LNCaP clone FGC (cell line): ENCODE measurements around the gene ARHGEF26.

Experiments
- DNase-seq: peaks from one replicate; pipeline ENCODE4 v3.0.0-alpha.2; 2011; ENCODE audit warnings: low read depth
- H3K4me3 ChIP-seq: 2 replicates; pipeline ENCODE4 v1.5.1; 2011; ENCODE audit warnings: mild to moderate bottlenecking, low read depth, low read length, control low read depth
- TF ChIP-seq, protein P1 (sequence below): IDR thresholded peaks from 2 replicates; pipeline ENCODE4 v1.5.1; 2012; ENCODE audit warnings: mild to moderate bottlenecking; ENCODE audit not compliant: control insufficient read depth, insufficient read depth; ENCODE audit errors: extremely low read depth

The ARHGEF26 gene

GRCh38 chr3:154225536-154225935, 104.3 kb downstream of the ARHGEF26 start:
- peak; percentile 86 for DNase-seq
- H3K4me3 ChIP-seq: peak overlapping the region; percentile 64
- TF ChIP-seq, protein P1, sequence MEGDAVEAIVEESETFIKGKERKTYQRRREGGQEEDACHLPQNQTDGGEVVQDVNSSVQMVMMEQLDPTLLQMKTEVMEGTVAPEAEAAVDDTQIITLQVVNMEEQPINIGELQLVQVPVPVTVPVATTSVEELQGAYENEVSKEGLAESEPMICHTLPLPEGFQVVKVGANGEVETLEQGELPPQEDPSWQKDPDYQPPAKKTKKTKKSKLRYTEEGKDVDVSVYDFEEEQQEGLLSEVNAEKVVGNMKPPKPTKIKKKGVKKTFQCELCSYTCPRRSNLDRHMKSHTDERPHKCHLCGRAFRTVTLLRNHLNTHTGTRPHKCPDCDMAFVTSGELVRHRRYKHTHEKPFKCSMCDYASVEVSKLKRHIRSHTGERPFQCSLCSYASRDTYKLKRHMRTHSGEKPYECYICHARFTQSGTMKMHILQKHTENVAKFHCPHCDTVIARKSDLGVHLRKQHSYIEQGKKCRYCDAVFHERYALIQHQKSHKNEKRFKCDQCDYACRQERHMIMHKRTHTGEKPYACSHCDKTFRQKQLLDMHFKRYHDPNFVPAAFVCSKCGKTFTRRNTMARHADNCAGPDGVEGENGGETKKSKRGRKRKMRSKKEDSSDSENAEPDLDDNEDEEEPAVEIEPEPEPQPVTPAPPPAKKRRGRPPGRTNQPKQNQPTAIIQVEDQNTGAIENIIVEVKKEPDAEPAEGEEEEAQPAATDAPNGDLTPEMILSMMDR: no peak

DNA sequence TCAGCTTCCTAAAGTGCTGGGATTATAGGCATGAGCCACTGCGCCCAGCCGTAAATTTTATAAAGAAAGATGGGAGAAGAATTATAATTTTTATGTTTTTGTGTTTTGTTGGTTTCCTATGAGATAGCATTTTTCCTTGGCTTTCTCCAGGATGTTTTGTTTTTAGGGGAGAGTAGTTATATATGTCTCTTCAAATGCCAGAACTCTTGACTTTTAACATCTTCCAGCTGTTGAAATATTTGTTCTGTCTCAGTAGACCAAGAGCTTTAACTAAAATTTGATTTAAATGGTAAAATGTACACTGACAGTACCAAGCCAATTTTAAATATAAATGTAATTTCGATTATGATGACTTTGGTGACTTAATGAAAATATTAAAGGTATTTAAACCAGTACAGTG, 106.3 kb downstream of the ARHGEF26 start:
- peak overlapping the region; percentile 64 for H3K4me3 ChIP-seq
- TF ChIP-seq, protein P1: no peak
- DNase-seq: no peak

DNA sequence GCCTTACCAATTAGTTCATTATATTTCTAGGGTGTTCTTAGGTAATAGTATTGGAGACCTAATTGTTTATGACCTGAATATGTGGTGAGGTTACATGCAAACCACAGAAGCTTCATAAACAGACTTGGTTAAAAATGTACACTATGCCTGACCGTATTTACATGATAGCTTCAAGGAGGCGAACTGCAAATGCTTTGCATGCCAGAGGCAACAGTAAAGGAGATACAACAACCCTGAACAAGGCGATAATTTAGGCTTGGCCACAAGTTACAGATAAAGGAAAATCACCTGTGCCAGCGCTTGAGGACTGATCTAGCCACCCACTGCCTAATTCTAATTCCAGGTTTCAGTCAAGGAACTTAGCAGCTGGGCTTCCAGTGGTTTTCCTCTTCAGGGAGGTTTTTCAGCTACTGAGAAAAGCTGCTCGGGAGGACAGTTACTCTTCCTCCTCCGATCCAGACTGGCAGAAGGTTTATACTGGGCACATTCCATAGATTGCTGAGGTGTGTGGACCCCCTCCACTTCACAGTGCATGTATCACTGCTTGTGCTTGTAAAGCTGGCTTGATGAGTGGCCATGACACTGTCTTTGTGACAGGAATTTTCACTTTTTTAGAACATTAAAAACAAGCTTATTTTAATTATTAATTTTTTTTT, 107.5 kb downstream of the ARHGEF26 start:
- H3K4me3 ChIP-seq: peak overlapping the region; percentile 64
- TF ChIP-seq, protein P1: no peak
- DNase-seq: no peak

- TF ChIP-seq, protein P1: no peak
- peak overlapping the region; percentile 64 for H3K4me3 ChIP-seq
Measured at GRCh38 chr3:154229217-154229590, 108.0 kb downstream of the ARHGEF26 start.

DNA sequence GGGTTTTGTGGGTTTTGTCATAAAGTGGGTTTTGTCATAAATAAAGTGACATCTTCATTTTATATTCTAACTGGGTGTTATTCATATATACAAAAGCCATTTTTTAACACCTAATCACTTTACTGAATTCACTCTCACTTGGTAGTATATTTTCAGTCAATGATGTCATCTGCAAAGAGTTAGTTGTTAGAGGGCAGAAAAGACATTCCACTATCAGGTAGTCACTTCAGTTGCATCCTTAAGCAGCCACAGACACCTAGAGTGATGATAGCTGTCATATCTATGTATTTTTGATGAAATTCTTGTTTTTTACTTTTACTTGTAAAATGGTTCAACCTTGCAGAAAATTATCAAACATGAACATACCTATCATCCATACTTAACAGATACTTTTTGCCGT, 114.1 kb downstream of the ARHGEF26 start:
- no peak overlapping the region for H3K4me3 ChIP-seq
- TF ChIP-seq, protein P1: no peak
- no peak for DNase-seq

More at GRCh38 chr3:154229217-154229590, 108.0 kb downstream of the ARHGEF26 start:
- no peak for DNase-seq

- DNase-seq: no peak
- no peak overlapping the region for H3K4me3 ChIP-seq
- TF ChIP-seq, protein P1: no peak
Measured at GRCh38 chr3:154236331-154236730, 115.1 kb downstream of the ARHGEF26 start.

GRCh38 chr3:154240235-154240634, 119.0 kb downstream of the ARHGEF26 start:
- TF ChIP-seq, protein P1: no peak
- DNase-seq: no peak
- H3K4me3 ChIP-seq: no peak overlapping the region
